SU-DHL-6 (cell line): ENCODE results near the gene AGRN.

Experiments used
- EZH2phosphoT487 ChIP-seq: fragments of 200-600 bp; sonication (generic), shearing (Covaris generic); conservative IDR thresholded peaks from 2 replicates; pipeline ENCODE4 v1.6.1; 2018; ENCODE audit warnings: mild to moderate bottlenecking, antibody characterized with exemption, low read length, moderate library complexity, mixed read lengths
- TF ChIP-seq, protein P1 (sequence below): fragments of 200-600 bp; sonication (generic); IDR thresholded peaks from one replicate; pipeline ENCODE4 v1.5.1; 2017; ENCODE audit warnings: antibody characterized with exemption, mild to moderate bottlenecking, low read length, moderate library complexity; ENCODE audit not compliant: insufficient read depth, poor library complexity, severe bottlenecking

DNA sequence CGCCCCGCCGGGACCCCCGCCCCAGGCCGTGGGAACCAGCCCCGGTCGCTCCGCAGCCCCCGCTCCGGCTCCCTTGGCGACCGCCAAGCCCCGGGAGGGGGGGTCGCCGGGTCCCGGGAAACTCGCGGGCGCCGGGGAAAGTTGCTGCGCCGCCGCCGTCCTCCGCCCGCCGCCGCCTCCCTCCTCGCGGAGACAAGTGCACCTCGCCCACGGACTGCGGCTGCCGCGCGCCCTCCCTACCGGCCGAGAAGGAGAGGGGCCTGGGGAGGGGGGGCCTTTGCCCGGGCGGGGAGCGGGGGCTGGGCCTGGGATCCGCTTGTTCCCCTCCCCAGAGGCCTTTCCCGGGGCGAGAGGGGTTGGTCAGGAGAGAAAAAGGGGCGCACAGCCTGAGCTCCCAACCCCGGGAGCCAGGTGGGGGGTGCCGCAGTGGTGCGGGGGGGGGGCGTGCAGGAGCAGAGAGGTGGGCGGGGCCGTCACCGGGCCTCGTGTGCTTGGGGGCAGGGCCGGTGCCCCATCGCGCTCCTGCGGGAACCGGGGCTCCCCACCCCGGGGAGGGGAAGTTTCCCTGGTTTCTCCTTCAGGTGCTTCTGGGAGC, 592 bp downstream of the AGRN start:
- TF ChIP-seq, protein P1, sequence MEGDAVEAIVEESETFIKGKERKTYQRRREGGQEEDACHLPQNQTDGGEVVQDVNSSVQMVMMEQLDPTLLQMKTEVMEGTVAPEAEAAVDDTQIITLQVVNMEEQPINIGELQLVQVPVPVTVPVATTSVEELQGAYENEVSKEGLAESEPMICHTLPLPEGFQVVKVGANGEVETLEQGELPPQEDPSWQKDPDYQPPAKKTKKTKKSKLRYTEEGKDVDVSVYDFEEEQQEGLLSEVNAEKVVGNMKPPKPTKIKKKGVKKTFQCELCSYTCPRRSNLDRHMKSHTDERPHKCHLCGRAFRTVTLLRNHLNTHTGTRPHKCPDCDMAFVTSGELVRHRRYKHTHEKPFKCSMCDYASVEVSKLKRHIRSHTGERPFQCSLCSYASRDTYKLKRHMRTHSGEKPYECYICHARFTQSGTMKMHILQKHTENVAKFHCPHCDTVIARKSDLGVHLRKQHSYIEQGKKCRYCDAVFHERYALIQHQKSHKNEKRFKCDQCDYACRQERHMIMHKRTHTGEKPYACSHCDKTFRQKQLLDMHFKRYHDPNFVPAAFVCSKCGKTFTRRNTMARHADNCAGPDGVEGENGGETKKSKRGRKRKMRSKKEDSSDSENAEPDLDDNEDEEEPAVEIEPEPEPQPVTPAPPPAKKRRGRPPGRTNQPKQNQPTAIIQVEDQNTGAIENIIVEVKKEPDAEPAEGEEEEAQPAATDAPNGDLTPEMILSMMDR: no peak
- no peak for TF ChIP-seq EZH2phosphoT487
